Spinal cord (tissue), 10 donors: ENCODE data around the gene TMPO. TPM values are rescaled to one million over a fixed set of nuclear protein-coding genes. Genes with fewer than 3 reads are reported as not detected.
A peak's percentile ranks its signal among the peaks of the same experiment; 100 is the strongest.
"Not testable (repeated sequence)": the region's sequence is repeated elsewhere in the genome, so short reads cannot be mapped to it uniquely, and the experiment has no call there.

Experiments used
- DNase-seq, 6 donors: peaks; one replicate each; pipeline versions ENCODE4 v3.0.0 to v3.0.0-alpha.2; 2013 to 2015; ENCODE audit warnings: low spot score in 6 of 6, low read depth in 4 of 6
- H3K27ac ChIP-seq: one replicate; pipeline ENCODE4 v1.5.1; 2013; ENCODE audit warnings: low read depth, low read length, control low read depth
- H3K27me3 ChIP-seq: one replicate; pipeline ENCODE4 v1.6.1; 2013; ENCODE audit warnings: low read length; ENCODE audit not compliant: control insufficient read depth, insufficient read depth
- H3K36me3 ChIP-seq: one replicate; pipeline ENCODE4 v1.6.1; 2013; ENCODE audit warnings: low read length; ENCODE audit not compliant: control insufficient read depth, insufficient read depth
- H3K4me1 ChIP-seq: one replicate; pipeline ENCODE4 v1.6.1; 2013; ENCODE audit warnings: low read length; ENCODE audit not compliant: control insufficient read depth, insufficient read depth
- H3K4me3 ChIP-seq: one replicate; pipeline ENCODE4 v1.5.1; 2013; ENCODE audit warnings: low read depth, low read length, control low read depth
- H3K9me3 ChIP-seq: one replicate; pipeline ENCODE4 v1.6.1; 2013; ENCODE audit warnings: low read length; ENCODE audit not compliant: control insufficient read depth, insufficient read depth
- WGBS: methylation state at CpG from one replicate; pipeline ENCODE4 v1.1.5; 2013; ENCODE audit warnings: missing lambda C conversion rate; ENCODE audit not compliant: insufficient coverage; 5-methylcytosine and 5-hydroxymethylcytosine counted together
- polyA plus RNA-seq, 2 donors: library from polyadenylated mRNA; unstranded; fragments of 120-200 nt; gene quantifications; one replicate each; pipeline ENCODE4 v1.2.1, GENCODE V29; 2013; ENCODE audit not compliant: insufficient read length in 2 of 2
- total RNA-seq, 2 donors: library from RNA; depleted of rRNA in 1 of 2; stranded (reverse); fragments of 120-200 nt in 1 of 2; fragments of >200 nt in 1 of 2; gene quantifications; one replicate each; pipeline versions ENCODE4 v1.2.3 to v1.2.4, GENCODE V29; 2013 to 2014
- donor health status: healthy.

The TMPO gene
- total and polyA plus RNA-seq, 4 donors = 71.4 to 131 (median 98.5) TPM

- WGBS = no CpG with 5 or more reads among the region's 1 CpG
- Histone ChIP-seq H3K36me3 (no peaks in the 10 kb centered on the region), H3K9me3 (no peaks in the 10 kb centered on the region), H3K4me1 (no peaks in the 10 kb centered on the region), H3K27ac (no peak overlapping the region), H3K4me3 (no peak overlapping the region), H3K27me3 (no peaks in the 10 kb centered on the region)
- no peak for DNase-seq
Measured at GRCh38 chr12:98574110-98574509, 58.7 kb downstream of the TMPO start.

- no peak for DNase-seq
- Histone ChIP-seq H3K36me3 (no peaks in the 10 kb centered on the region), H3K9me3 (no peaks in the 10 kb centered on the region), H3K4me3 (no peak overlapping the region), H3K4me1 (no peaks in the 10 kb centered on the region), H3K27ac (no peak overlapping the region), H3K27me3 (no peaks in the 10 kb centered on the region)
- no CpG with 5 or more reads among the region's 4 CpGs for WGBS
Measured at GRCh38 chr12:98575013-98575412, 59.6 kb downstream of the TMPO start.

GRCh38 chr12:98576795-98577194 is 61.4 kb downstream of the TMPO start:
- not testable (repeated sequence) for H3K9me3 ChIP-seq, H3K4me3 ChIP-seq, H3K27me3 ChIP-seq, H3K27ac ChIP-seq, DNase-seq, H3K36me3 ChIP-seq, H3K4me1 ChIP-seq
- WGBS = no CpG with 5 or more reads among the region's 2 CpGs

- H3K27me3 ChIP-seq = no peaks in the 10 kb centered on the region
- no peak overlapping the region for H3K27ac ChIP-seq
- H3K36me3 ChIP-seq = no peaks in the 10 kb centered on the region
- no peaks in the 10 kb centered on the region for H3K4me1 ChIP-seq
- no CpG with 5 or more reads among the region's 1 CpG for WGBS
- H3K4me3 ChIP-seq = no peak overlapping the region
- no peaks in the 10 kb centered on the region for H3K9me3 ChIP-seq
- no peak for DNase-seq
Measured at GRCh38 chr12:98578392-98578791, 63.0 kb downstream of the TMPO start.

GRCh38 chr12:98578821-98579220 is 63.4 kb downstream of the TMPO start:
- WGBS = no CpG with 5 or more reads among the region's 2 CpGs
- H3K36me3 ChIP-seq = no peaks in the 10 kb centered on the region
- H3K4me1 ChIP-seq = no peaks in the 10 kb centered on the region
- no peaks in the 10 kb centered on the region for H3K9me3 ChIP-seq
- H3K27ac ChIP-seq = no peak overlapping the region
- no peaks in the 10 kb centered on the region for H3K27me3 ChIP-seq
- H3K4me3 ChIP-seq = no peak overlapping the region
- no peak for DNase-seq

GRCh38 chr12:98579347-98579746 is 64.0 kb downstream of the TMPO start:
- H3K27me3 ChIP-seq = no peaks in the 10 kb centered on the region
- no peaks in the 10 kb centered on the region for H3K36me3 ChIP-seq
- 67% methylated on average over 4 of the region's 5 CpGs for WGBS
- no peaks in the 10 kb centered on the region for H3K9me3 ChIP-seq
- no peak overlapping the region for H3K27ac ChIP-seq
- no peak overlapping the region for H3K4me3 ChIP-seq
- no peaks in the 10 kb centered on the region for H3K4me1 ChIP-seq
- no peak for DNase-seq

GRCh38 chr12:98579835-98580234 is 64.4 kb downstream of the TMPO start:
- Histone ChIP-seq H3K9me3 (no peaks in the 10 kb centered on the region), H3K4me1 (no peaks in the 10 kb centered on the region), H3K27ac (no peak overlapping the region), H3K36me3 (no peaks in the 10 kb centered on the region), H3K27me3 (no peaks in the 10 kb centered on the region), H3K4me3 (no peak overlapping the region)
- no peak for DNase-seq
- 75% methylated on average over 3 of the region's 3 CpGs for WGBS

GRCh38 chr12:98580695-98581094 is 65.3 kb downstream of the TMPO start:
- WGBS = 100% methylated on average over 1 of the region's 5 CpGs
- DNase-seq = no peak
- H3K9me3 ChIP-seq = no peaks in the 10 kb centered on the region
- H3K4me1 ChIP-seq = no peaks in the 10 kb centered on the region
- H3K27ac ChIP-seq = no peak overlapping the region
- H3K27me3 ChIP-seq = no peaks in the 10 kb centered on the region
- no peak overlapping the region for H3K4me3 ChIP-seq
- no peaks in the 10 kb centered on the region for H3K36me3 ChIP-seq

- no CpG with 5 or more reads among the region's 1 CpG for WGBS
- DNase-seq = peak in 1 of 6 donors; percentile 63
Measured at GRCh38 chr12:98581101-98581500, 65.7 kb downstream of the TMPO start.

GRCh38 chr12:98582093-98582492 is 66.7 kb downstream of the TMPO start:
- H3K27ac ChIP-seq = no peak overlapping the region
- WGBS = 89% methylated on average over 3 of the region's 6 CpGs
- H3K9me3 ChIP-seq = no peaks in the 10 kb centered on the region
- no peaks in the 10 kb centered on the region for H3K36me3 ChIP-seq
- H3K4me1 ChIP-seq = no peaks in the 10 kb centered on the region
- no peaks in the 10 kb centered on the region for H3K27me3 ChIP-seq
- DNase-seq = no peak
- H3K4me3 ChIP-seq = no peak overlapping the region

More at GRCh38 chr12:98581101-98581500, 65.7 kb downstream of the TMPO start:
- no peak overlapping the region for H3K27ac ChIP-seq
- no peak overlapping the region for H3K4me3 ChIP-seq
- no peaks in the 10 kb centered on the region for H3K4me1 ChIP-seq
- H3K9me3 ChIP-seq = no peaks in the 10 kb centered on the region
- H3K36me3 ChIP-seq = no peaks in the 10 kb centered on the region
- H3K27me3 ChIP-seq = no peaks in the 10 kb centered on the region
